ENCODE measurements around the gene MYH14. TPM values are rescaled to one million over a fixed set of nuclear protein-coding genes. Genes with fewer than 3 reads are reported as not detected.
"Not testable (repeated sequence)": the region's sequence is repeated elsewhere in the genome, so short reads cannot be mapped to it uniquely, and the experiment has no call there.

MYH14 gene
- polyA plus RNA-seq, 3 donors: not detected

DNA sequence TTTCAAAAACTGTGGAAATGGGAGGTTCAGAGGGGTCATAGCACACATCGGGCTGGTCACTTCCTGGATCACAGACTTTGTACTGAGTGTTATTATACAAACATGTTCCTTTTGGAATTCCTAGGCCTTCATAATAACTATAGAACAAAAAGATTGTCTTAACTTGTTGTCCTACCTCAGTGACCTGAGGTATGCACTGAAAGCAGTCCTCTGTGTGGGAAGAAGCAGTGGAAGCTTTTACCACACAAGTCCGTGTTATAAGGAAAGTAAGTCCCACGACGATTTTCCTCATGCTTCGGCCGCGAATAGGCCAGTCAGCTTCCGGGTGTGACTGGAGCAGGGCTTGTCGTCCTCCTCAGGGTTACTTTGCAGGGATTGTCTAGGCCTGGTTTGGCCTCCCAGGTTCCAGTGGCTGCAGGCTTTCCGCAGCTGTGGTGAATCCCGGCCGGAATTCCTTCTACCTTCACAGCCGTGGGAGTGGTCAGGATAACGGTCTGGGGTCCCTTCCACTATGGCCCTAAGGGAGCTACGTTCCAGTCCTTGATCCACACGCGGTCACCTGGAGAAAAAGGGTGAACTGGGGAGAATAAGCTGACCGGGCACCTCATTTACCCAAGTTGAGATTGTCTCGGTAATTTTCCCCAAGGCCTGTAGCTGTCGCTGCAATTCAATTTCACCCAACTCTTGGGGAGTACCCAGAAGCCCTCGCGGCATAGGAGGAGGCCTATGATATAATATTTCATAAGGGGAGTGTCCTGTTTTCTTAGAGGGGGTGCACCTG lies 146.0 kb downstream of the MYH14 start:
- Histone ChIP-seq H4K20me1 (ENCODE audit: insufficient read depth, low read length) (no peaks in the 10 kb centered on the region), H3K27ac (ENCODE audit: low read depth in 1 of 2, low read length in 2 of 2) (no peak overlapping the region), H3K4me1 (ENCODE audit: control insufficient read depth in 1 of 2, insufficient read depth in 2 of 2, low read length in 2 of 2) (peaks cover 38 to 39% of the 10 kb centered on the region in 2 donors), H3K79me2 (ENCODE audit: insufficient read depth, low read length) (peaks cover 5% of the 10 kb centered on the region), H3K36me3 (replicated peaks in 1 of 2; ENCODE audit: control insufficient read depth in 1 of 2, insufficient read depth in 2 of 2, low read length in 2 of 2) (no peaks in the 10 kb centered on the region), H3K4me2 (replicated peaks; ENCODE audit: extremely low read depth, low read length, poor library complexity, severe bottlenecking) (no peak overlapping the region), H3K4me3 (replicated peaks in 1 of 3; ENCODE audit: low read depth in 2 of 3, low read length in 3 of 3) (no peak overlapping the region), H3K9ac (ENCODE audit: insufficient read depth, low read length, poor library complexity, severe bottlenecking) (no peak overlapping the region), H3K9me3 (replicated peaks in 1 of 2; ENCODE audit: control insufficient read depth in 1 of 2, insufficient read depth in 1 of 2, low read length in 2 of 2) (no peaks in the 10 kb centered on the region), H3K27me3 (ENCODE audit: control insufficient read depth in 2 of 2, insufficient read depth in 2 of 2, low read length in 2 of 2) (no peaks in the 10 kb centered on the region), H2AFZ (ENCODE audit: insufficient read depth, low read depth, low read length, poor library complexity, severe bottlenecking) (no peak overlapping the region)
- Mint-ChIP-seq H3K27ac (no peak overlapping the region), H3K4me1 (peaks cover 36% of the 10 kb centered on the region), H3K36me3 (no peaks in the 10 kb centered on the region), H3K27me3 (ENCODE audit: low read depth in 3 of 3) (peaks cover 0 to 4% (median 2%) of the 10 kb centered on the region in 3 donors), H3K4me3 (no peak overlapping the region), H3K9me3 (peaks cover 0 to 4% (median 0%) of the 10 kb centered on the region in 7 donors)
- 93% methylated on average over 14 of the region's 22 CpGs for WGBS (ENCODE audit: insufficient coverage)
- DNase-seq: no peak
- intact Hi-C loops (cut with micrococcal nuclease): loop anchor here in 1 of 2 donors (2.0 kb wide), 1 partner anchor 19 kb away; no protein-coding TSS in a partner anchor
- TF ChIP-seq, protein P1, sequence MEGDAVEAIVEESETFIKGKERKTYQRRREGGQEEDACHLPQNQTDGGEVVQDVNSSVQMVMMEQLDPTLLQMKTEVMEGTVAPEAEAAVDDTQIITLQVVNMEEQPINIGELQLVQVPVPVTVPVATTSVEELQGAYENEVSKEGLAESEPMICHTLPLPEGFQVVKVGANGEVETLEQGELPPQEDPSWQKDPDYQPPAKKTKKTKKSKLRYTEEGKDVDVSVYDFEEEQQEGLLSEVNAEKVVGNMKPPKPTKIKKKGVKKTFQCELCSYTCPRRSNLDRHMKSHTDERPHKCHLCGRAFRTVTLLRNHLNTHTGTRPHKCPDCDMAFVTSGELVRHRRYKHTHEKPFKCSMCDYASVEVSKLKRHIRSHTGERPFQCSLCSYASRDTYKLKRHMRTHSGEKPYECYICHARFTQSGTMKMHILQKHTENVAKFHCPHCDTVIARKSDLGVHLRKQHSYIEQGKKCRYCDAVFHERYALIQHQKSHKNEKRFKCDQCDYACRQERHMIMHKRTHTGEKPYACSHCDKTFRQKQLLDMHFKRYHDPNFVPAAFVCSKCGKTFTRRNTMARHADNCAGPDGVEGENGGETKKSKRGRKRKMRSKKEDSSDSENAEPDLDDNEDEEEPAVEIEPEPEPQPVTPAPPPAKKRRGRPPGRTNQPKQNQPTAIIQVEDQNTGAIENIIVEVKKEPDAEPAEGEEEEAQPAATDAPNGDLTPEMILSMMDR (IDR thresholded peaks at IDR 0.05): no peak

DNA sequence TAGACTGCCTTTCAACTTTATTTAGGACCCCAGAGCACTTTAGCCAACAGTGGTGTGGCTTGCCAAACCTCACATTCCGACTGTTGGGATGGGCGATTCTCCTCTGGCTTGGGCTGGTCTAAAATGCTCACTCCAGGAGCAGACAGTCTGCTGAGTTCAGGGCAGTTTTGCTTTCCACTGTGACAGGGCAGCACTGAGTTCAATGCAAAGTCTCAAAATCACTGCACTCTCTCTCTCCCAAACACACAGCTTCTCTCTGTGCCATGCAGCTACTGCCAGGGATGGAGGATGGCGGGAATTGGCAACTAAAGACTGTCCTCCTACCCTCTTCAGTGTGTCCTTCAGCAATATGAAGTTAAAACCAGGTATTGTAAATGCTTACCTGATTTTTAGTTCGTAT lies 148.8 kb downstream of the MYH14 start:
- H3K4me3 Mint-ChIP-seq: no peak overlapping the region
- Histone ChIP-seq H3K27ac (ENCODE audit: low read depth in 1 of 2, low read length in 2 of 2) (no peak overlapping the region), H3K9ac (ENCODE audit: insufficient read depth, low read length, poor library complexity, severe bottlenecking) (no peak overlapping the region), H3K9me3 (replicated peaks in 1 of 2; ENCODE audit: control insufficient read depth in 1 of 2, insufficient read depth in 1 of 2, low read length in 2 of 2) (no peaks in the 10 kb centered on the region), H2AFZ (ENCODE audit: insufficient read depth, low read depth, low read length, poor library complexity, severe bottlenecking) (no peak overlapping the region), H4K20me1 (ENCODE audit: insufficient read depth, low read length) (no peaks in the 10 kb centered on the region), H3K36me3 (replicated peaks in 1 of 2; ENCODE audit: control insufficient read depth in 1 of 2, insufficient read depth in 2 of 2, low read length in 2 of 2) (no peaks in the 10 kb centered on the region), H3K27me3 (ENCODE audit: control insufficient read depth in 2 of 2, insufficient read depth in 2 of 2, low read length in 2 of 2) (no peaks in the 10 kb centered on the region), H3K4me3 (replicated peaks in 1 of 3; ENCODE audit: low read depth in 2 of 3, low read length in 3 of 3) (no peak overlapping the region), H3K4me1 (ENCODE audit: control insufficient read depth in 1 of 2, insufficient read depth in 2 of 2, low read length in 2 of 2) (peaks cover 13% of the 10 kb centered on the region in 2 donors), H3K4me2 (replicated peaks; ENCODE audit: extremely low read depth, low read length, poor library complexity, severe bottlenecking) (no peak overlapping the region), H3K79me2 (ENCODE audit: insufficient read depth, low read length) (no peaks in the 10 kb centered on the region)
- 93% methylated on average over 3 of the region's 4 CpGs for WGBS (ENCODE audit: insufficient coverage)
- TF ChIP-seq, protein P1 (IDR thresholded peaks at IDR 0.05): no peak
- intact Hi-C loops (cut with micrococcal nuclease): no loop called here
- peaks cover 16% of the 10 kb centered on the region for H3K4me1 Mint-ChIP-seq
- DNase-seq: no peak
- peaks cover 2 to 9% (median 5%) of the 10 kb centered on the region in 3 donors for H3K27me3 Mint-ChIP-seq (ENCODE audit: low read depth in 3 of 3)
- no peak overlapping the region for H3K27ac Mint-ChIP-seq
- peaks cover 0 to 3% (median 0%) of the 10 kb centered on the region in 7 donors for H3K9me3 Mint-ChIP-seq
- no peaks in the 10 kb centered on the region for H3K36me3 Mint-ChIP-seq

DNA sequence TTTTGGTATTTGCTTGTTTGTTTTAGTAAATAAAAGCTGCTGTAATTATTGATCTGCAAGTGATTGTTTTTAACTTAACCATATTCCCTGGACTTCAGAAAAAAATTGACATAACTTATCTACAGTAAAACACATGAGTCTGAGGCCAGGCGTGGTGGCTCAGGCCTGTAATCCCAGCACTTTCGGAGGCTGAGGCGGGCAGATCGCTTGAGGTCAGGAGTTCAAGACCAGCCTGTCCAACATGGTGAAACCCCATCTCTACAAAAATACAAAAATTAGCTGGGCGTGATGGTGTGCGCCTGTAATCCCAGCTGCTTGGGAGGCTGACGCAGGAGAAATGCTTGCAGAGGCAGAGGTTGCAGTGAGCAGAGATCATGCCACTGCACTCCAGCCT lies 150.1 kb downstream of the MYH14 start:
- H3K9ac ChIP-seq (ENCODE audit: insufficient read depth, low read length, poor library complexity, severe bottlenecking); H3K27ac ChIP-seq (ENCODE audit: low read depth in 1 of 2, low read length in 2 of 2); H3K9me3 Mint-ChIP-seq; H4K20me1 ChIP-seq (ENCODE audit: insufficient read depth, low read length); DNase-seq; H3K79me2 ChIP-seq (ENCODE audit: insufficient read depth, low read length); H3K27me3 ChIP-seq (ENCODE audit: control insufficient read depth in 2 of 2, insufficient read depth in 2 of 2, low read length in 2 of 2); H3K4me3 ChIP-seq (replicated peaks in 1 of 3; ENCODE audit: low read depth in 2 of 3, low read length in 3 of 3); H3K36me3 Mint-ChIP-seq; H3K27ac Mint-ChIP-seq; H3K4me2 ChIP-seq (replicated peaks; ENCODE audit: extremely low read depth, low read length, poor library complexity, severe bottlenecking); H3K36me3 ChIP-seq (replicated peaks in 1 of 2; ENCODE audit: control insufficient read depth in 1 of 2, insufficient read depth in 2 of 2, low read length in 2 of 2); H2AFZ ChIP-seq (ENCODE audit: insufficient read depth, low read depth, low read length, poor library complexity, severe bottlenecking); H3K9me3 ChIP-seq (replicated peaks in 1 of 2; ENCODE audit: control insufficient read depth in 1 of 2, insufficient read depth in 1 of 2, low read length in 2 of 2); intact Hi-C loops (cut with micrococcal nuclease); H3K4me3 Mint-ChIP-seq: not testable (repeated sequence)
- WGBS (ENCODE audit: insufficient coverage): 98% methylated on average over 7 of the region's 7 CpGs
- peaks cover 2 to 13% (median 11%) of the 10 kb centered on the region in 3 donors for H3K27me3 Mint-ChIP-seq (ENCODE audit: low read depth in 3 of 3)
- peaks cover 12 to 15% of the 10 kb centered on the region in 2 donors for H3K4me1 ChIP-seq (ENCODE audit: control insufficient read depth in 1 of 2, insufficient read depth in 2 of 2, low read length in 2 of 2)
- H3K4me1 Mint-ChIP-seq: peaks cover 14% of the 10 kb centered on the region

Measured in CD14-positive monocyte (primary cell).